ENCODE data around the gene SIMC1.

- no peak for TF ChIP-seq CTCF (conservative IDR thresholded peaks at IDR 0.05; ENCODE audit: low read length)
- no peak for TF ChIP-seq EZH2phosphoT487 (IDR thresholded peaks at IDR 0.05; ENCODE audit: borderline replicate concordance, low read depth, low read length)
Observed at GRCh38 chr5:176365351-176366231, 127.4 kb downstream of the SIMC1 start, which contains the start of gene ARL10.
